ENCODE data around the gene SPTAN1. TPM values are rescaled to one million over a fixed set of nuclear protein-coding genes. Genes with fewer than 3 reads are reported as not detected.

Gene SPTAN1
- total and polyA plus RNA-seq, 8 donors, result 288 to 404 (median 327) TPM

GRCh38 chr9:128553728-128554127, 1.3 kb downstream of the SPTAN1 start:
- ATAC-seq, result no peak
- intact Hi-C loops (cut with DNase I), result no loop called here

GRCh38 chr9:128554155-128554862, 1.9 kb downstream of the SPTAN1 start:
- Histone ChIP-seq H3K36me3 (no peaks in the 10 kb centered on the region), H3K4me3 (peak overlapping the region; percentile 86 to 97), H3K27me3 (no peaks in the 10 kb centered on the region), H3K9me3 (no peaks in the 10 kb centered on the region), H3K4me1 (peaks cover 39 to 82% of the 10 kb centered on the region in 2 donors), H3K27ac (peak overlapping the region; percentile 94 to 97)
- DNase-seq, result peak in 3 of 4 donors; percentile 41 to 68 (median 46)
- TF ChIP-seq, protein P1, sequence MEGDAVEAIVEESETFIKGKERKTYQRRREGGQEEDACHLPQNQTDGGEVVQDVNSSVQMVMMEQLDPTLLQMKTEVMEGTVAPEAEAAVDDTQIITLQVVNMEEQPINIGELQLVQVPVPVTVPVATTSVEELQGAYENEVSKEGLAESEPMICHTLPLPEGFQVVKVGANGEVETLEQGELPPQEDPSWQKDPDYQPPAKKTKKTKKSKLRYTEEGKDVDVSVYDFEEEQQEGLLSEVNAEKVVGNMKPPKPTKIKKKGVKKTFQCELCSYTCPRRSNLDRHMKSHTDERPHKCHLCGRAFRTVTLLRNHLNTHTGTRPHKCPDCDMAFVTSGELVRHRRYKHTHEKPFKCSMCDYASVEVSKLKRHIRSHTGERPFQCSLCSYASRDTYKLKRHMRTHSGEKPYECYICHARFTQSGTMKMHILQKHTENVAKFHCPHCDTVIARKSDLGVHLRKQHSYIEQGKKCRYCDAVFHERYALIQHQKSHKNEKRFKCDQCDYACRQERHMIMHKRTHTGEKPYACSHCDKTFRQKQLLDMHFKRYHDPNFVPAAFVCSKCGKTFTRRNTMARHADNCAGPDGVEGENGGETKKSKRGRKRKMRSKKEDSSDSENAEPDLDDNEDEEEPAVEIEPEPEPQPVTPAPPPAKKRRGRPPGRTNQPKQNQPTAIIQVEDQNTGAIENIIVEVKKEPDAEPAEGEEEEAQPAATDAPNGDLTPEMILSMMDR (IDR thresholded peaks at IDR 0.05), result no peak
- intact Hi-C loops (cut with DNase I), result no loop called here
- peak; percentile 14 for ATAC-seq

More at GRCh38 chr9:128553728-128554127, 1.3 kb downstream of the SPTAN1 start:
- TF ChIP-seq, protein P1 (IDR thresholded peaks at IDR 0.05), result no peak
- Histone ChIP-seq H3K9me3 (no peaks in the 10 kb centered on the region), H3K27me3 (no peaks in the 10 kb centered on the region), H3K4me1 (peaks cover 36 to 78% of the 10 kb centered on the region in 2 donors), H3K27ac (peak overlapping the region; percentile 94 to 97), H3K4me3 (peak overlapping the region; percentile 86 to 97), H3K36me3 (no peaks in the 10 kb centered on the region)
- DNase-seq, result peak in 2 of 4 donors; percentile 77 to 84

DNA sequence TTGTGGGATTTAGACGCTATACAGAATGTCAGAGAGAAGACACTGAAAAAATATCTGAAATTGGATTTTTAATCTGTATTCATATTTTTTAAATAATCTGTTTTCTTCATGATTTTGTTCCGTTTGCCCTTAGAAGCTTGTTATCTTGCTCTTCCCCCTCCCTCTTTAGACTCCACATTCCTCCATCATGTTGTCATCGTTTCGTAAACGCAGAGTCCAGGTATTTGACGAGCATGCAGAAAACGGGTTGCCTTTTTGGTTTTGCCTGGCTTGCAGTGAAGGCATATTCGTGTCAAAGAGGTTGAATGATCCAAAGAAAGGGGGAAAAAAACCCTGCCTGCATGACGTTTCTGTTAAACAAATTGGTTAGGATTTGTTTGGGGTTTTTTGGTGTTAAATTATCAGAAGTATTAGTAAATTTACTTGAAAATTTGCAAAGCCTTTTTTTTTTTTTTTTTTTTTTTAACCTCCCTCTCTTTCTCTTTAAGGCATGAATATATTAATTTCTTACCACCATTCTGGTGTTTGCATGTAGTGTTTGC, 2.9 kb downstream of the SPTAN1 start:
- H3K9me3 ChIP-seq, result no peaks in the 10 kb centered on the region
- DNase-seq (peak in 1 of 4 donors; percentile 57), ATAC-seq (no peak)
- H3K4me3 ChIP-seq, result peak overlapping the region; percentile 86 to 97
- TF ChIP-seq, protein P1 (IDR thresholded peaks at IDR 0.05), result no peak
- no peaks in the 10 kb centered on the region for H3K36me3 ChIP-seq
- peaks cover 40 to 77% of the 10 kb centered on the region in 2 donors for H3K4me1 ChIP-seq
- intact Hi-C loops (cut with DNase I), result no loop called here
- peak overlapping the region; percentile 62 to 94 for H3K27ac ChIP-seq
- H3K27me3 ChIP-seq, result no peaks in the 10 kb centered on the region

DNA sequence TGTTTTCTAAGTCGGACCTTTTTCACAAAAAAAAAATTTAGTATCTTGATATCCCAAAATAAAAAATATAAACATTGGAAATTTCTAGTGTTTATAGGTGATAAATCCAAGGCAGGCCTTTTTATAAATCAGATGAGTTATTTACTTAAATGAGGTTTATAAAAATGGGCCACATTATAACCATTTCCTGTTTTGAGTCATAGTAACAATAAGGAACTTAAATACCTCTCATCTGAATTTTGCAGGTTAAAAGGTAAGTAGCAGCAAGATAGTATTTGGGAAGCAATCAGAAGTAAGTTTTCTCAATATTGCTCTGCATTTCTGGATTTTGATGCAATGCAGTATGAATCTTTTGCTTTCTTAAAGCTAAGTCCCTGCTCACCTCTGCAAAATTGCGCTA, 3.9 kb downstream of the SPTAN1 start:
- H3K4me3 ChIP-seq, result no peak overlapping the region
- TF ChIP-seq, protein P1 (IDR thresholded peaks at IDR 0.05), result no peak
- peaks cover 40 to 68% of the 10 kb centered on the region in 2 donors for H3K4me1 ChIP-seq
- ATAC-seq (no peak), DNase-seq (no peak)
- H3K27ac ChIP-seq, result peak overlapping the region; percentile 20 to 94
- H3K36me3 ChIP-seq, result no peaks in the 10 kb centered on the region
- intact Hi-C loops (cut with DNase I), result no loop called here
- H3K27me3 ChIP-seq, result no peaks in the 10 kb centered on the region
- H3K9me3 ChIP-seq, result no peaks in the 10 kb centered on the region

DNA sequence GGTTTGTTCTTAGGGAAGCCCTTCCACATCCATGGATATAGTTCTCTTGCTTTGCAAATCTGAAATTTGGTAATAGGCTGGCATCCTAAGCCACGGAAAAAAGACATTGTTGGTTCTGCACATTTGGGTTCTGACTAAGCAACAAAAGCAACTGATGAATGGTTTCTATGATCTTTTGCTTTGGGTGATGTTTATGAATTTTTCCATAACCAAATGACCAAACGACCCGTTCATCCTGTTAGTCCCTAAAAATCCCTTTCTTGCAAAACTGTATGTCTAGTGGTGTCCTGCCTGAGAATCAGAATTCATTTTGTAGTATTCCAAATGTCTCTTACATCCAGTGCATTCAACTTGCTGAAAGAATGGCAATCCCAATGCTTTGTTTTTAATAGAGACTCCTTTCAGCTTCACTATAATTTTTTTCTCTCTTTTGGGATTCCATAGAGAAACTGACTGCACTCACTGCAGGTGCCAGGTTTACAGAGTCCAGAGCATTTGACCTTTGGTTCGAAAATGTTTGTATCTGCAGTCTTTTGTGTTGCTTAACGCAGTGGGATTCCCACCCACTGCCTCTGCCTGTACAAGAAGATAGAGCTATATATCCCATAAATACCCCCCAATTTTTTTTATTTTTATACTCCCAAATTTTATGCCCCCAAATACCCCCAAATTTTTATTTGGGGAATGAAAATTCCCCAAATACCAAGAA, 4.7 kb downstream of the SPTAN1 start:
- ATAC-seq (no peak), DNase-seq (no peak)
- TF ChIP-seq, protein P1 (IDR thresholded peaks at IDR 0.05), result no peak
- no peak overlapping the region for H3K4me3 ChIP-seq
- no peaks in the 10 kb centered on the region for H3K27me3 ChIP-seq
- H3K36me3 ChIP-seq, result peaks cover 0 to 2% of the 10 kb centered on the region in 2 donors
- peaks cover 40 to 63% of the 10 kb centered on the region in 2 donors for H3K4me1 ChIP-seq
- H3K27ac ChIP-seq, result peak overlapping the region; percentile 20 to 33
- no peaks in the 10 kb centered on the region for H3K9me3 ChIP-seq
- intact Hi-C loops (cut with DNase I), result no loop called here
